Activated naive CD4-positive, alpha-beta T cell treated with anti-CD3 and anti-CD28 coated beads, Interleukin-2, amount 50 U/mL, for 72 hours (primary cell): ENCODE results near the gene LRRC4C. TPM values are rescaled to one million over a fixed set of nuclear protein-coding genes. Genes with fewer than 3 reads are reported as not detected.

ENCODE experiments used
- ATAC-seq, 2 donors: fragments of 150-1000 bp; cut with Tn5 transposase; 2 replicates each; pipeline ENCODE4 v1.10.0; 2021; ENCODE audit warnings: mild to moderate bottlenecking in 2 of 2, moderate library complexity in 2 of 2
- DNase-seq, 2 donors: peaks; one replicate each; pipeline ENCODE4 v3.0.0; 2021 to 2022; ENCODE audit warnings: low spot score in 2 of 2
- H3K27ac Mint-ChIP-seq, 2 donors: one replicate each; pipeline ENCODE4 v1.8.0; 2022; ENCODE audit warnings: mild to moderate bottlenecking in 2 of 2, mixed read lengths in 2 of 2
- H3K36me3 Mint-ChIP-seq, 2 donors: one replicate each; pipeline ENCODE4 v1.8.0; 2022; ENCODE audit warnings: mixed read lengths in 2 of 2
- H3K9me3 Mint-ChIP-seq, 2 donors: one replicate each; pipeline ENCODE4 v1.8.0; 2022; ENCODE audit warnings: mixed read lengths in 2 of 2
- total RNA-seq, 2 donors: library from RNA; stranded (reverse); gene quantifications; one replicate each; pipeline ENCODE4 v1.2.3, GENCODE V29; 2022

Gene LRRC4C
- total RNA-seq, 2 donors from 2014 or later, result not detected

DNA sequence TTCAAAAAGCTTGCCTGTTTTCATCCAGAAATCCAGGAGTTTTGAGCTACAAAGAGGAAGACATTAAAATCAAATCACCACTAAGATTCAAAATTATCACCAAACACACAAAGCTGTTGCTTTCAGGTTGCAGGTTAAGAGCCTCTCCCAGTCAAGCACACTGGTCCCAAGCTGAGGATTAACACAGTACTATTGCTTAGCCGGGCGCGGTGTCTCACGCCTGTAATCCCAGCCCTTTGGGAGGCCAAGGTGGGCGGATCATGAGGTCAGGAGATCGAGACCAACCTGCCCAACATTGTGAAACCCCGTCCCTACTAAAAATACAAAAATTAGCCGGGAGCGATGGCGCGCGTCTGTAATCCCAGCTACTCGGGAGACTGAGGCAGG is 1165.1 kb downstream of the LRRC4C start:
- peaks cover 2 to 4% of the 10 kb centered on the region in 2 donors for H3K9me3 Mint-ChIP-seq
- no peak overlapping the region for H3K27ac Mint-ChIP-seq
- DNase-seq (no peak), ATAC-seq (no peak)
- H3K36me3 Mint-ChIP-seq, result peaks cover 5 to 8% of the 10 kb centered on the region in 2 donors

DNA sequence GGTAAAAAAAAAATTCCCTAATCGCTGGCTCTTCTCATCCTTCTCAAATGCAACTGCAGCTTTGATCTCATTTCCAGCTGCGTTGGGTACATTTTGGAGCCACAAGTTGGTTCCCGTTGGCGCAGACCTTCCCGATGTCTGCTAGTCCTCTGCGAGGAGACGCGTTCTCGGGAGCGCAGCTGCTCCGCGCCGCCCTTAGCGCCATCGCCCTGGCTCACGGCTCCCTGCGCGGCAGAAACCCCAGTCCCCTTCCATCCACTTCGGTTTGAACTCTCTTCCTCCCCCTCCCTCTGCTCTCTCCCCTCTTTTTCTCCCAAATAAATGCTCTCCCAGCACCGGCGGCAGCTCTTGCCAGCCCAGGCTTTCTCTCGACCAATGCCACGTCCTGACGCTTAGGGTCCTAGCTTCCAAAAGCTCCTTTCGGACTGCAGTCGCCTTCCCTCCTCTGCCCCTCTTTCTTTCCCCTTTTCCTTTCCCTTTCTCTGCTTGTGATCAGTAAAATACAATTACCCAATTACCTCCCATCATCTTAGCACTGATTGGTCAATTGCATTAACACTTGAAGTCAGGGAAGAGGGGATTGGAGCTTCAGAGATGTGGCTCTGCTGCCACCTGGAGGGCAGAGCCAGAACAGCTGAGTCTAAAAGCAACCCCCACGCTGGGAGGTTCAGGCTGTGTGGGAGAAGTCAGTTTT is 1165.7 kb downstream of the LRRC4C start:
- H3K27ac Mint-ChIP-seq, result no peak overlapping the region
- H3K9me3 Mint-ChIP-seq, result peaks cover 0 to 3% of the 10 kb centered on the region in 2 donors
- H3K36me3 Mint-ChIP-seq, result peaks cover 5 to 8% of the 10 kb centered on the region in 2 donors
- peak in 1 of 2 donors; percentile 82 for ATAC-seq
- peak in 1 of 2 donors; percentile 35 for DNase-seq

DNA sequence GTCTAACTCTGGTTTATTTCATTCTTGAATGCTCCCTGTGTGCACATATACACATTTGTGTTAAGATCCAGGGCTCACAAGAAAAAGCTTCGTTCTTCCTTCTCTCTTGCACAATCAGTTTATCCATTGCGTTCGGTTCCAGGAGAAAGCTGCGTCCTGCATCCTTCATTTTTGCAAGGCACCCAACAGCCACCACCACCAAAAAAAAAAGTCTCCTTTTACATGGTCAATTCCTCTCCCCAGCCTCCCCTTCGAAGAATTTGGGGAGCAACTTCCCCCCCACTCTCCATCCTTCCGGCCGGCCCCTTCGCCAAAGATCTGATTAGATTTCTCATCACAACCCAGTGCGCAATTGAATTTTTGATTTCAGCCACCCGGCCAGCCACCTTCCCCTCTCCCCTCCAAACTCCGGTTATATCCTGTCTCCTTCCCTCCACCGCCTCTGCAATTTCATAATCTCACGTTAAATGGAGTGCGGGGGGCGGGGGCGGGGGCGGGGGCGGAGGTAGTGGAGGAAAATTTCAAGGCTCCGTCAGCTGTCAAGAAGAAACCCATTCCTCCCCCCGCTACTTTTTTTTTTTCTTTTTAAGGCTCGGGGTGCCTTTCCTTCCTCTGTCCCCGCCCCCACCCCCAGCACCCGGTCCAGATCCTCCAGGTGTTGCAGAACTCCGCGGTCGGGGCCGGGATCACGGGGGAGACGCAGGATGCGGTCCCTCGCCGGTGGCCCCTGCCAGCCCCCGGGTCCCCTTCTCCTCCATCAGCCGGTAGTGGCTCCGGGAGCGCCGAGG is 1166.5 kb downstream of the LRRC4C start:
- no peaks in the 10 kb centered on the region for H3K9me3 Mint-ChIP-seq
- DNase-seq (no peak), ATAC-seq (no peak)
- peaks cover 5 to 8% of the 10 kb centered on the region in 2 donors for H3K36me3 Mint-ChIP-seq
- H3K27ac Mint-ChIP-seq, result no peak overlapping the region

DNA sequence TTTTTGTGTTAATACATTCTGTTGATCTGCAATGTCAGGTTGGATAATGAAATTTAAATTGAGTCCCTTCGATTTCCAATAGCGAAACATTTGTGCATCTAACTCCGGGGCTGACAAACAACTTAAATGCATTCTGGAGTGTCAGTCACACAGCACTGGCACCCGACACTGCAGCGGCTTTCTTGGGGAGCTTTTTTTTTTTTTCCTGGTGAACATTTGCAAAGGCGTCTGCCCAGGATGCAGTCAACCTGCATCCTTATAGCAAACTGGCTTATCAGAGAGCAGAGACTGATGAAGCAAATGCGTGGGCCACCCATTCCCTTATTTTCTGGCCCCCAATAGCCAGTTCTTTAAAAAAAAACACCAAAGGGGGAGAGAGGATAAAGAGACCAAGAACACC is 1167.7 kb downstream of the LRRC4C start:
- ATAC-seq (no peak), DNase-seq (no peak)
- no peak overlapping the region for H3K27ac Mint-ChIP-seq
- no peaks in the 10 kb centered on the region for H3K9me3 Mint-ChIP-seq
- peaks cover 5 to 8% of the 10 kb centered on the region in 2 donors for H3K36me3 Mint-ChIP-seq

DNA sequence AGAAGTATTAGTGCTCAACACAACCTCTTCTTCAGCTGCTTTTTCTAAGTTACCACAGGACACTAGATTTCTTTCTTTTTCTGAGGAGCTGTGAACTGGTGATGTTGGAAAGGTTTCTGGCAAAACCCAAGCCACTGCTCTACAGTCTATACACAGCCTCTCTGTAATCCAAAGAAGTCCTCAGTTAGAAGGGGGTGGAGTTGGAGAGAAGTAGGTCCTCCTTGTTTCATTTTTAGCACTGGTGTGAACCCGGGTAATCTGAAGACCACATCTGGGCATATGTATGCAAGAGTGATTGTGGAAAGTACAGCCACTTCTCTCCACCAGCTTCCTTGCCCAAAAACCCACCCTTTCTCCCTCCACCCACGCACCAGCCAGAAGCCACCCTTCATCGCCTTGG is 1168.1 kb downstream of the LRRC4C start:
- ATAC-seq (no peak), DNase-seq (no peak)
- Mint-ChIP-seq H3K36me3 (peaks cover 5 to 8% of the 10 kb centered on the region in 2 donors), H3K27ac (no peak overlapping the region), H3K9me3 (no peaks in the 10 kb centered on the region)

DNA sequence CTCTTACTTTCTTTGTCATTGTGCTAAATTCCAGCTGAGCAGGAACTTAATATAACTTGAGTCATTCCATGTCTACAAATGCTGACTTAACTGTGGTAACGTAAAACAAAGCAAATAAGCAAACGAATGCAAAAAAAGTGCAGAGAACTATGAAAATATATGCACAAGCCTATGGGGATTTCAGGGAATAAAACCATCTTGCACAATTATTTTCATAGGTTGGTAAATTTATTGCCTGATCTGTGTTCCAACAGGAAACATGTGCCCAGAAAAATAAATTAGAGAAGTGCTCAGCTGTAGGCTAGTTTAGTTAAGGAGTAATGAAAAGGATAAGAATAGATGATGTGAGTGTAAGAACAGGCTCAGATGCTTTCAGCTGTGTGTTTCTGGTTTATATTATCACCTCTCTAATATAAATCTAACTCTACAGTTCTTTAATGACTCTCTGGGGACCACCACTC is 1169.3 kb downstream of the LRRC4C start:
- DNase-seq, result no peak
- ATAC-seq, result no peak
- Mint-ChIP-seq H3K9me3 (no peaks in the 10 kb centered on the region), H3K36me3 (peaks cover 5 to 8% of the 10 kb centered on the region in 2 donors), H3K27ac (no peak overlapping the region)

DNA sequence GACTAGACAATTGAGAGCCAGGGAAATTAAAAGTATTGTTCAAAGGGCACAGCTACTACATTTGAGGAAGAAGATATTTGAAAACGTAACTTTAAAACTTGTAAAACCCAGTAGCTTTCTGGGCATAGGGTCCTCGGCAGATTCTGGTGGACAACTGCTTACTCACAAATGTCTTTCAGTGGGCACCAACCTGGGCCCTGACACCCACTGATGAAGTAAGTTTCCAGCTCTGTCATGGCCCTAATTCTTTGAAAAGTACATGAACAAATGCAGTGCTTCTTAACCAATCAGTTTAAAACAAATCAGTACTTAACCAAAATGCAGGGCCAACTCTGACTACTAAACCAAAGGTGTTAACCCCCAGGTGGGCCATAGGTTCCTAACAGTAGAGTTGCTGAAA is 1170.1 kb downstream of the LRRC4C start:
- ATAC-seq (no peak), DNase-seq (no peak)
- H3K27ac Mint-ChIP-seq, result no peak overlapping the region
- peaks cover 0 to 1% of the 10 kb centered on the region in 2 donors for H3K9me3 Mint-ChIP-seq
- H3K36me3 Mint-ChIP-seq, result peaks cover 5 to 8% of the 10 kb centered on the region in 2 donors

DNA sequence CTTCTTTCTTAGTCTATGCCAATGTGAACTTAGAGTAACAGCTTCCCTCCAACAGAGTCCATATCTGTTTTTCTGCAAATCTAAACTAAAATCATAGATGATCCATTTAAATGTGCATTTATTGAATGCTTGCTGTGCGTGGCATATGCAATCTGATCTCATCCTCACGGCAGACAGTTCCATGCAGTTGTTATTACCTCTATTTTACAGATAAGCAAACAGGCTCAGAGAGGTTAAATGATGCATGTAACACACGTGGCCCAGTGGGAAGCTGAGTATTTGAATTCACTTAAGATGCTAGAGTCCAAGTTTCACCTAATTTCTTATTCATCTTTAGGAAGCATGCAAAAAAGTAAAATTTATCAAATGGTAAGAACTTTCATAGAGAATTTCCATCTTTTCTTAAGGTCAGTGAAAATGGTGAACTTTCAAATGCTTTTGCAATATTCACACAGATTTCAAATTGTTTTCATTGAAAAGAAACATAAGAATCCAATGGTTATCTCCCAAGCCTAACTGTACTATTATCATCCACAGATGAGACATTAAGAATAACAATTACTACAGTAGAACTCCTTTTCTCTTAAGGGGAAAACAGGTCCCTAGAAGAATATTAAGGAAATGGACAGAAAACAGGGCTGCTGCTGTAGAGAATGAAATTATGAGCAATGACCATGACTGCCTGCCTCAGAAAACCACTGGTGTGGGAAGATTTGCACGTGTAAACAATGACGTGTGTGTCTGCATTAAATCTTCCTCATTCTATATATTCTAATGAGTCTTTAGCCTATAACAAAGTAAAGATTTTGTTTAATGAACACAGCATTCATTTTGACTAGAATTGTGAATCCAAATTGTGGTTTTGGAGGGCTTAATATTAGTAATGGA is 1171.3 kb downstream of the LRRC4C start:
- Mint-ChIP-seq H3K27ac (no peak overlapping the region), H3K36me3 (peaks cover 0 to 5% of the 10 kb centered on the region in 2 donors), H3K9me3 (peaks cover 0 to 8% of the 10 kb centered on the region in 2 donors)
- ATAC-seq, result no peak
- DNase-seq, result no peak

DNA sequence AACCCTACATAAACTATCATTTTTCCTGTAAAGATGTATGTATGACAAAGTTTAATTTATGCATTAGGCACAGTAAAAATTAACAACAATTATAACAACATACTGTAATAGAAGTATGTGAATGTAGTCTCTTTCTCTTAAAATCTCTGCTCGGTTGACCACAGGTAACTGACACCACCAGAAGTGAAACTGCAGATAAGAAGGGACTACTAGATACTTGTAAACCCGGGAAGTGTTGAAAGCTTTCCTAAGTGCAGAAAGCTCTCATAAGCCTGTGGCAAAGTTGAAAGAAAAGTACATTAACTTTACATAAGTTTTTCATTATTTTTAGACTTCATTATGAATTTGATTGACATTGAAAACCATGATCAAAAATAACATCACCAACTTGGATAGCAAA is 1173.3 kb downstream of the LRRC4C start:
- no peak overlapping the region for H3K27ac Mint-ChIP-seq
- no peaks in the 10 kb centered on the region for H3K36me3 Mint-ChIP-seq
- ATAC-seq (no peak), DNase-seq (no peak)
- H3K9me3 Mint-ChIP-seq, result peaks cover 4 to 16% of the 10 kb centered on the region in 2 donors

DNA sequence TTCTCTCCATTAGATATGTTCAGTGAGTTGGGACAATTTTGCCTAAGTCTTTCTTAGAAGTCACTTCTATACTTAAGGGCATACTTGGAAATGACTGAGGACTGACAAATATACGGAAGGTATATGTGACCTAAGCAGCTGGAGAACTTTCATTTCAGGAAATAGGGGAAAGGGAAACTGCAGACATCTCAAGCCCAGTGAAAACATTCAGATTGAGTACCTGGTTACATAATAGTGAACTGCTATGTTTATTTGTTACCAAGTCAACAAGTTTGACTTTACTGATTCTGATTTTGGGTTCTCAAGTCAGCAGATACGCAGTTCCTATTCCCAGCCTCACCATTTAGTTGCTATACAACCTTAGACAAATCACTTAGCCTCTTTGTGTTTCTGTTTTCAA is 1173.9 kb downstream of the LRRC4C start:
- no peaks in the 10 kb centered on the region for H3K36me3 Mint-ChIP-seq
- no peak for ATAC-seq
- no peak for DNase-seq
- peaks cover 8 to 20% of the 10 kb centered on the region in 2 donors for H3K9me3 Mint-ChIP-seq
- no peak overlapping the region for H3K27ac Mint-ChIP-seq

DNA sequence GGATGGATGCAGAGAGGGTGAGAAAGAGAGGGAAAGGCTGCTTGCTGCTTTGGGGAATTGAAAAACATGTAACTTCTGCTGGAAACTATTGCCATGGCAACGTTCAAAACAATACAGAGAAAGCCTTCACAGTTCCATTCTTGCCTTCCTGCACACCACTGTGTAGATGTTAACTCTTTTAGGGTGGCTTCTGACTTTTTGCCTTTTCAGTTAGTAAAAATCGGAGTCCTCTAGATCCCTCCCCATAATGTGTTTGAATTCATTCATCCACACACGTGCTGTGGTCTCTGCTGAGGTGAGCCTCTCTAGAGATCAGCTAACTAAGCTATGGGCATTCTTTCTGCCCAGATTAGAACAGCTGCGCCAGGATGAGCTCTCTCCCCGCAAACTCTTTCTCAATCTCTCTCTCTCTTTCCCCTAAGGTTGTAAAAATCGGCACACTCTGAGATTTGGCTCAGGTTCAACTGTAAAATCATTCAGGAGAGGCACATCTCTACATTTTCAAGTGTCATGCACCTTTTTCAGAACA is 1178.3 kb downstream of the LRRC4C start:
- Mint-ChIP-seq H3K36me3 (no peaks in the 10 kb centered on the region), H3K27ac (no peak overlapping the region), H3K9me3 (peaks cover 14 to 30% of the 10 kb centered on the region in 2 donors)
- ATAC-seq, result no peak
- no peak for DNase-seq

DNA sequence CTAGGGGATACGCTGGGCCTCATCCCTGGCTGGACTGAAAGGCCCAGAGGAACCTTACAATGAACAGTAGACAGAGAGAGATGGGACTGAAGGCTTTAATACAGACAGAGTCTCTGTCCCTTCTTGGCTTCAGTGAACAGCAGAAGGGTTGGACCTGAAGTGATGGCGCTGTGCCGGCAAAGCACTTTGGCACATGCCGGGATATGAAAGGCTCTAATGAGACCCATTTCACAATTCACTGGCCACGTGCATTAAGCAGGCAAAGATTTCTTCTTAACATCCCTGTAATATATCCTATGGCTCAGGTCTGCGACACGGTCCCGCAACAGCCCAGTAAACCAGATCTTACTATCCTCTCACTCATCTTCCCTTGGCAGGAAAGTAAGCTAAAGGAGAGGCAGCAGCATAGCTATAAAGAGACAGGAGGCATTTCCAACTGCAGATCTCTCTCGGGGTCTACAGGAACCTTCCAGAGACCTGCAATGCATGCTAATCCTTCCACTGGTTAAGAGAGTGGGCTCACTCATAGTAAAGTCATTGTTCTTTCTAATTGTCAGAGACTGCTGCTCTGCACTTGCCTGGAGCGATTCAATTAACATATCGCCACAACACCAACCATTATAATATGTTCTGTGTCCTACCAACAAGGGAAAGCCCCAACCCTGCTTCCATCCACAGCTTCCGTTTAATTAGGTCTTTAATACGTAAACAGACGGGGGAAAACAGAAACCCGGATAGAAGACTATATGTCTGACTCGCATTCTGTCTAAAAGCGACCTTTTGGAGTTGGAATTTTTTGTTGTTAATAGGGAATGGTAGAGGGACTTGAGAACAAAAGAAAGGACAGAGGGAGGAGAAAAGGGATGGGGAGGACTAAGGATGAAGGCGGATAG is 1179.0 kb downstream of the LRRC4C start:
- ATAC-seq (no peak), DNase-seq (no peak)
- Mint-ChIP-seq H3K36me3 (no peaks in the 10 kb centered on the region), H3K9me3 (peaks cover 20 to 35% of the 10 kb centered on the region in 2 donors), H3K27ac (no peak overlapping the region)

DNA sequence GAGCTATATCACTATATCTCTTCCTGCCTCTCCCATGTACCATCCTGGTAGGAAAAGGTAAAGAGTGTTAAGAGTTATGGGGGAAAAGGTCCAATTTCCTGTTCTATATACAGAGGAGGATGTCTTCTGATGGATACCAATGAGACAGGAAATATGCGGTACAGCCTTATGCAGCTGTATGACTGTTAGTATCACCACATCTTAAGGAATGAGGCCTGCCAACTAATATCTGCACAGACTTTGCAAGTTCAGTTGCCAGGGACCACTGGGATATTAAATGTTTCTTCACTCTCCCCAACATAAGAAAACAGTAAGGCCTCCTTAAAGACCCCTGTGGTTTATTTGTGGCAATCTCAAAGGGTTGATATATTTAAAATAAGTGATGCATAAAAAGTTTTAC is 1182.5 kb downstream of the LRRC4C start:
- no peak for ATAC-seq
- no peaks in the 10 kb centered on the region for H3K36me3 Mint-ChIP-seq
- DNase-seq, result no peak
- no peak overlapping the region for H3K27ac Mint-ChIP-seq
- H3K9me3 Mint-ChIP-seq, result peaks cover 20 to 34% of the 10 kb centered on the region in 2 donors

DNA sequence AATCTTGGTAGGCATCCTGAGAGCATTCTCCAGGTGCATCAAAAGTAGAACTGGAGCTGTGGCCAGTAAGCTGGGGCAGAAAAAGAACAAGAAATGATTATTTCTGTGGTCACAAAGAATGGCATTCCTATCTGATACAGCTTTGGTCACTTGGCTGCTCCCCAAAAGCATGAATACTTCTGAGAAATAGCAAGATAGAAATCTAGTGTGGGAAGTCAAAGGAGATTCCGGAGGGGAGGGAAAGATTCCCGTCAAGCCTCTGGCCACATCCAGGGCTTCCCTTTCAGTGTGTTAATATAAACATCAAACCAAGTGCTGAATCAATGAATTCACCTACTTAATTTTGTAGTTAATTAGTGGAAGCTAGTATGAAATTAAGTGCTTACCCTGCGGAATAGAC is 1185.4 kb downstream of the LRRC4C start:
- peaks cover 12 to 16% of the 10 kb centered on the region in 2 donors for H3K9me3 Mint-ChIP-seq
- DNase-seq (no peak), ATAC-seq (no peak)
- no peak overlapping the region for H3K27ac Mint-ChIP-seq
- no peaks in the 10 kb centered on the region for H3K36me3 Mint-ChIP-seq

DNA sequence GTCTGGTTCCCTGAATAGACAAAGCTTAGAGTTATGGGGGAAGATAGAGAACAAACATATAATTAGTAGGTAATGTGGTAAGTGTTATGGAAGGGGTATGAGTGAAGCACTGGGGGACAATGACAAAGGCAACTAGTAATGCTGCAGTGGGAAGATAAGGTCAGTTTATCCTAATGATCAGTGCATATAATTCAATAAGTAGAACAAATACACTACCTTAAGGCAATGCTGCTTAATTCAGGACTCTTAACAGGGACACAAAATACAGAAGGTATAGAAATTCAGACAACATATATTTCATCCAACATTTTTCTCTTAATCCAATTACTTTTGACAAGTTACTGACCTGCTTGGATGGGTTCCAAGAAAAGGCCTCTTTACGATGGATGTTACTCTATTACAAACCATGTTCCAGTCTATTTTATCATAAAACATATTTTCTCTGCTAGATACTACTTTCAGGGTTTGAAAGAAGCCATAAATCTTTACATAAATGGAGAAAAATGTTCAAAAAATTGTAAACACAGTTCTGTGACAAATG is 1186.2 kb downstream of the LRRC4C start:
- ATAC-seq (no peak), DNase-seq (no peak)
- no peaks in the 10 kb centered on the region for H3K36me3 Mint-ChIP-seq
- H3K9me3 Mint-ChIP-seq, result peaks cover 12 to 16% of the 10 kb centered on the region in 2 donors
- no peak overlapping the region for H3K27ac Mint-ChIP-seq
